IPS DF 4.7 (cell line): Measurements from ENCODE around the gene PTPRG.

Source experiments
- DNase-seq: peaks from one replicate; pipeline ENCODE4 v3.0.0-alpha.2; 2013; ENCODE audit warnings: low spot score; ENCODE audit errors: extremely low read depth

Gene PTPRG

DNA sequence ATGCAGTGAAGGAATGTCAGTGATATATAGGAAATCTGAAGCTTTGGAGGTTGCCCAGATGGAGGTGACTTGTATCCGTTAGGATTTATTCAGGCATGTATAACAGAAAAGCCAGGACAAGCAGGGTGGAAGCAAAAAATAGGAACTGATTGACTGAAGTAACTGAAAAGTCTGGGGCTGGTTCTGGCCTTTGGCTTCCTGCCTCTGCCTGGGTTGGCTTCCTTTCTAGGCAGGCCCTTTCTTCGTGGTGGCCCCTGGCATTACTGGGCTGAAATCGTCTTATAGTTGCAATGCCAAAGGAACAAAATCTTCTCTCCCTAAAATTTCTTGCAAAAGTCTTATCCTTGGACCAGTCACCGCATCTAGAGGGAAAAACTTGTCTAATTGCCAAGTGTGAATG lies 386.1 kb downstream of the PTPRG start:
- no peak for DNase-seq

DNA sequence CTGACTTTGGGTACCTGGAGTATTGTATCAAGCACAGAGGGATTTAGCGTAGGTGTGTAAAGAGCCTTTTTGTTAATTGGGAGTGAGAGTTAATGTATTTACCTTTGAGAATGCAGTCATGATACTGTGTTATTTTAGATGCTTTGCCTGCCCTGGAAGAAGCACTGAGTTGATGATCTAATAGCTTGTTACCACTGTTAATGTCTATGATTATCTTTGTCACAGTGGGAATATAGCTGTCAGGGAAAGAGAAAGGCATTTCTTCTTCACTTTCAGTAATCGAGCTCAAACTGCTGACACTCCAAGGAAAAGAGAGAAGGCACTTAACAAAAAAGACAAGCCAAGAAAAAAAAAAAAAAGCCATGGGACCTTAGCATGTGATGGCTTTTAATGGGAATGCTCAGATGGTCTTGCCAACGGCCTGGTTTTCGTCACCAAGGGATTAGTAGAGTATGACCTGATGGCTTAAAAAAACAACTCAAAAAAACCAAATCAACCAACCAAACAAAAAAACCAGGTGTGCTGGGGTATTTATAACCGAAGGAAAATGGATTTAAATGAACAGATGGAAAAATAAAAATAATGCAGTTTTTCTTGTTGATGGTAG lies 387.4 kb downstream of the PTPRG start:
- no peak for DNase-seq

DNA sequence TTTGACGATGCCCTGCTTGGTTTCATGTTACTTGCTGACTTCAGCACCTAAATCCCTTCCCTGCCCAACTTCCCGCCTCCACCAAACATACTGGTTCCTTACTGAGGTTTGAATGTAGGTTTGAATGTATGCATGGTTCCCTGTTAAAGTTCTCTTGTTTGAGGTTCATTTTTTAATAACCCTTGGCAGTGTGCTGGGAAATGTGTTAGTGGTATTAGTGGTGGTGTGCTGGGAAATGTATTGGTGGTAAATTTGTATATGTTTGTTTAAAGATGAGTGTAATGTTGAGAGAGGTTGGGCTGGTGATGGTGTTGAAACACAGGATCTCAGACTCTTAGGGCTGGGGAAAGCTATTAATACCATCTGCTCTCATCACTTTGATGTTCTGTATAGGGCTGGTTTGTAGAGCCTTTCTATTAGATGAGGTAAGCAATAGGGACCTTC lies 392.7 kb downstream of the PTPRG start:
- no peak for DNase-seq

DNA sequence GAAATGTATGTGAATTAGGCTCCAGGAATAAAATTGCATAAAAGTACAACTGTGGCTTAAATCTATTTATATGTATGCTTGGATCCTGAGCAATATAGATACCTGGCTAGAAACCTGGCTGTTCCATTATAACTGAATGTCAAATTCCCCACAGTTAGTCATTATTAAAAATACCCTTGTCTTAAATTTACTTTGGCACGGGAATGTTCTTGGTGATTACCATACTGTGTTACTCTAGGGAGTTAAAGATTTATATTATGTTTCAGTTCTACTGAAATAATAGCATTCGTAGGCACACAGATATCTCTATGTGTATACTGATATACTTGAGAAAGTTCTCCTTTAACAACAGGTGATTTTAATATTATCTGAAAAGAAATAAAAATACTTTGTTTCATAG lies 394.1 kb downstream of the PTPRG start:
- DNase-seq: no peak

DNA sequence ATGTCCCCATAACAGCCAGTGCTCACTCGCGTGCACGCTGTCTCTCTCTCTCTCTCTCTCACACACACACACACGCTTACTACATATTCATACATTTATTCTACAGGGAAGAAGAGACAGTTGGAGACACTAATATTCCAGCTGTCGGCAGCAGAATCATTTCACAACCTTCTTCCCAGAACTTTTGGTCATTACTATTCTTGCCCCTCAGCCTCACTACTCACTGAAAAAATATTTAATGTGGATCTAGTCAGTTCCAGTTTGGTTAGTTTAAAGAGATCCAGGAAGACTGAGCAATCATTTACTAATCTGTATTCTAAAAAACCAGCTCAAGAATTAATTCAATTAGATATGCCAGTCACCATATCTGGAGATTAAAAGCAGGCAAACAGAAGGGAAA lies 394.9 kb downstream of the PTPRG start:
- no peak for DNase-seq

DNA sequence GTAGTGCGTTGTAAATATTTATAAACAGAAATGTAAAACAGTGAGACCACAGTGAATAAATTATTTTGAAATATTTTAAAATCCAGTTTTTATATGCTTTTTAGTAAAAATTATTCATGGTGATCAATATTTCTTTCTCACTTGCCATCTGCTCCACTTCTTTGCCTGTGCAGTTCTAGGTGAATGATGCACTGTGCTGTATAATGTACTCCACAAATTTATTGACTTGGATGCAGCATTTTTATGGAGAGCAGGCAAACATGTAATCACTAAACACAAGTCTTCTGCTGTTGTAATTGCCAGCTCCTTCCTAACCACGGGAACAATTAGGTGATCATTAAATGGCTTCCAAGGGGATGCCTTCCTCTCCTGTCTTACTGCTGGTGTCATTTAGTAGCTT lies 395.9 kb downstream of the PTPRG start:
- no peak for DNase-seq

DNA sequence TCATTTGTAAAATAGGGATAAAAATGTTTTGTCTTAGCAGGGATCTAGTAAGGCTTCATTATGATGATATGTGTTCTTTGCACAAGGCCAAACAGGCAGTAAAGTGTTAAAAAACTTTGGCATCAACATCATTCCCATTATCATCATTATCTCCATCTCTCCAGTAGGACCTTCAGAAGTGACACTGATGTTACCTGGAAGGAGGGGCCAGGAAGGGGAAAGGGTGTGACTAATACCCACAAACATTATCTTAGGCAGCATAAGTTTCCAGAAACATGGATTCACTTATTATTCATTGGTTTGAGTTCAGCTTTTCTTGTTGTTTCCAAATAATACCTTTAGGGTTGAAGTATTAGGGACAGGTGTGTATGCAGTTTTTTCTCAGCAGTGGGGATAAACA lies 399.6 kb downstream of the PTPRG start:
- no peak for DNase-seq

DNA sequence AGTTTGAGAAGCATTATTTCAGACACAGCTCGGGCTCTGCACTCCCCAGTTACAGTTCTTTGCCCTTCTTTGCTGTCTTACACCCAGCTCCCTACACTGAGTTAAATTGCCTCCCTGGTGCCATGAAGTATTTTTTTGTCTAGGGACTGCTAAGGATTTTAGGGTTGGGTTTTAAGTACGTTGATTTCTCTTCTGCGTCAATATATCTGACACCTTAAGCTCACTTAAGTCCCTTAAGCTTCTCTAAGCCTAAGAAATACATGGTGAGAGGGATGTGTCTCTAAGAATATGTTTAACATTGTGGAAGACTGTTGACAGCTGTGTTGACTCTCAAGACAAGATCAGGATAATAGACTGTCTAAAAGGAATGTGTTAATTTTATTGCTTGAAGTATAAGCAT lies 400.5 kb downstream of the PTPRG start:
- no peak for DNase-seq

DNA sequence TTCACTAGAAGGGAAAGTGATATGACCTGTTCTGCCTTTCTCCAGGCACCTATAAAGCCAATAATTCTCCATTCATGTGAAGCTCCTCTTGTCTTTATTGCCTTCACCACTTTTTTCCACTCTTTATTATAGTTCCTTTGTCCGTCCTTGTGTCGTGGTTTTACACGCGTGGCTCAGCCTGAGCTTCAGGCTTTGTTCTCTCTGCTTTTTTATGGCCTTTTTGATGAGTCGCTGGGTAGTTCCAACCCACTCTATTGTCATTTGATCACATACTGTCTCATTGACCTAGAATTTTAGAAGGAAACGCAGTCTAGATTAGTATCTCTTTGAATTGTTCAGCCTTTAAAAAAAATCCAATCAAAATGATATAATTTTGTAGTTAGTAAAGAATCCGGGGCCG lies 403.2 kb downstream of the PTPRG start:
- DNase-seq: no peak

DNA sequence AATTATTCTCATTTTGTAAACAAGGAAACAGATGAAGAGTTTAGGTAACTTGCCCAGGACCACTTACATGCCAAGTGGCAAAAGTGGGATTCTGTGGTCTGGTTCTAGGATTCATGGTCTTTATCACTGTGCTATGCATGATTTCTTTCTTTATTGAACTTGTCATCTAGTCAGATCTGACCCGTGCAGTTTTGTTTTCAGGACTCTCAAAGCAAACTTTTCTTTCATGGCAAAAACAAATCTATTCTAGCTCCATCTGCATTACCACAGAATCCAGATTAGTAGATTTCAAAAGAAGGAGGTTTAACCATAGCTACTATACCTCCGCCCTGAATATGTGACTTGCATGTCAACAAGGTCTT lies 404.4 kb downstream of the PTPRG start:
- DNase-seq: no peak

DNA sequence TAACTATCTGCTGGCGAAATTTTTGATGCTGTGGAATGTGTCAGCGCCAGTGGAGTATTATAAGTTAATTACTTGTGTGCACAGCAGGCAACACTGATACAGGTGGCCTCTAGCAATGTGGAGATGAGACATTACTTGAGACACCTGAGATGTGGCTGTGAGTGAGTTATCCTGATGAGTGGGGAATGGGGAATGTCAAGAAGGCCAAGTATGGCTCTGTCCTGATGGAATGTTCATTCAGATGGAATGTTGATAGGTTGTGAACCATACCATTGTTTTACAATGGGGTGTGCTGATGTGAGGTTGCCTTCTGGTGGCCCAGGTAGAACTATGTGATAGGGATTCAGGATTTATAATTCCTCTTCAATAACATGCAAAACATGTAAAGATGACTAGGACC lies 404.8 kb downstream of the PTPRG start:
- DNase-seq: no peak

DNA sequence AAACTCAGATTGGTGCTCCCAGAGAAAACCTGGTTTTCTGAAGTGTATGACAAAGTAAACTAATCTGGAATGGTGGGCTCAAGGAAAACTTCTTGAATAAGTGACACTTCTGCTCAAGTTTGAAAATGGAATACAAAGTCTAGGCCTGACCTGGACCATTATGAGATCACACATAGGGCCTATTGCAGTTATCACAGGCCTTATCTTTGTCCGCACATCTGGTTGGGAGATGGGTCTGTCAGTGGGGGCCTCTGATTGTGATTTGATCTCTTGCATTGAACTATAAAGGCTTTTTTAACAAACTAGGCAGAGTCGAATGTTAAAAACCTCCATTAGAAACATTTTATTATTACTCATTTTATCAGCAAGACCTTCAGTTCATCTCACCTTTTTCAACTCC lies 405.6 kb downstream of the PTPRG start:
- DNase-seq: no peak

DNA sequence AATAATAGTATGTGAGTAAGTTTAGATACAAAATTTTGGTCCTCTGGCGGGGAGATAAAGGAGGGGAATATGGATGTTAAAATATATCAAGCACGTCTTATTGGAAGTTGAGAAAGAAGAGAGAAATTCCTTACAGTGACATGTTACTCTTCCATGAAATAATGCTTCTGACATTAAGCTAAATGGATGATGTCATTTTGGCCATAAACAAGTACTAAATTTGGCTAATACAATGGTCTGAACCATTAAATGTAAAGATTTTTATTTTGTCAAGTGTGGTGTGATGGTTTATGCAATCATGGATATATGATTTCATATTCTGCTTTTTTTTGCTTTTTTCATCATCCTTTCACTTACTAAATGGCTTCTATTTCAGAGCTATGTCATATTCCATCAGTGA lies 406.6 kb downstream of the PTPRG start:
- DNase-seq: no peak

DNA sequence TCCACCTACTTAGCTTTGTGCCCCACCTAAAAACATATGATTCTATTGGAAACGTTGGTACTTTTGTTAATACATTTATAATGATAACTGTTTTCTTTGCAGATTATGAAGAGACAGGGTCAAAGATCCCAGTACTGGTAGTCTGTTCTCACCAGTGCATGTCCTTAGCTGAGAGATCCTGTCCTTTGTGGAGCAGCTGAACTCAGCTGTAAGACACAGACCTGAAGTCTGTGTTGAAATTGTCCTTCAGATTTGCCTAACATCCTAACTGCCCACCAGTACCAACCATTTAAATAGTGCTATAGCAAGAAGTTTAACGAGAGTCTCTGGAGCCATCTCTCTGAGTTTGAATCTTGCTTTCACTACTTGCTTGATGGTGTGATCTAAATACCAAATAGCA lies 413.3 kb downstream of the PTPRG start:
- DNase-seq: no peak

DNA sequence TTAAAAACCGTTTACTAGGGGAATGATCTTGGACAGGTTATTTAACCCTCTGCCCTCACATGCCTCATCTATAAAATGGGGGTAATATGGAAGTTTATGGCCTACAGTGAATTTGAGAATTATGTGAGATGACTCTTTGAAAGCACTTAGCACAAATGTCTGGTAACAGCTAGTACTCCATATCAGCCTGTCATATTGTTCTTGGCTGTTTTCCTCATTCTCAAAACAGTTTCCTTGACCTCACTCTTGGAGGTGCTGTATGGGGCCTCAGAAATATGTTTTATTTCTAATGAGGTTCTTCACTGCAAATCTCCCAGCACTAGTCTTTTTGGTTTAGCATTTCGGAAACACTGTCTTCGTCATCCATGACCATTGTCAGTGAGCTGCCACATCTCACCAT lies 413.8 kb downstream of the PTPRG start:
- no peak for DNase-seq

DNA sequence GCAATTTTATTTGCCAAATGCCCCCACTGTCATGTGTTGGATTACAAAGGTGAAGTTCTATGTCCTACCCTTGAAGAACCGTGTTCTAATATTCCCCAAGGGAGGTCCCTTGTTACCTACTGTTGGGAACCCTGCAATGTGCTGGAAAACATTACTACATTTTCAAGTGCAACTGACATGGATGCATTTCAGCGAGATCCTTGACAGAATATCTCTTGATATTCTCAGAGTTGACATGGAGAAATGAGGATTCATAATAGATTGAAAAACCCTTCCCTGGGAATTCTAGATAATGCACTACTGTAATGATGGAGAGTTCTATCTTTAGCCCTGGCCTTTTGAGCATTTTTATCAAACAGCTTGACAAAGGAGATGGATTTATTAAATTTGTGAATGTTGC lies 414.6 kb downstream of the PTPRG start:
- no peak for DNase-seq

DNA sequence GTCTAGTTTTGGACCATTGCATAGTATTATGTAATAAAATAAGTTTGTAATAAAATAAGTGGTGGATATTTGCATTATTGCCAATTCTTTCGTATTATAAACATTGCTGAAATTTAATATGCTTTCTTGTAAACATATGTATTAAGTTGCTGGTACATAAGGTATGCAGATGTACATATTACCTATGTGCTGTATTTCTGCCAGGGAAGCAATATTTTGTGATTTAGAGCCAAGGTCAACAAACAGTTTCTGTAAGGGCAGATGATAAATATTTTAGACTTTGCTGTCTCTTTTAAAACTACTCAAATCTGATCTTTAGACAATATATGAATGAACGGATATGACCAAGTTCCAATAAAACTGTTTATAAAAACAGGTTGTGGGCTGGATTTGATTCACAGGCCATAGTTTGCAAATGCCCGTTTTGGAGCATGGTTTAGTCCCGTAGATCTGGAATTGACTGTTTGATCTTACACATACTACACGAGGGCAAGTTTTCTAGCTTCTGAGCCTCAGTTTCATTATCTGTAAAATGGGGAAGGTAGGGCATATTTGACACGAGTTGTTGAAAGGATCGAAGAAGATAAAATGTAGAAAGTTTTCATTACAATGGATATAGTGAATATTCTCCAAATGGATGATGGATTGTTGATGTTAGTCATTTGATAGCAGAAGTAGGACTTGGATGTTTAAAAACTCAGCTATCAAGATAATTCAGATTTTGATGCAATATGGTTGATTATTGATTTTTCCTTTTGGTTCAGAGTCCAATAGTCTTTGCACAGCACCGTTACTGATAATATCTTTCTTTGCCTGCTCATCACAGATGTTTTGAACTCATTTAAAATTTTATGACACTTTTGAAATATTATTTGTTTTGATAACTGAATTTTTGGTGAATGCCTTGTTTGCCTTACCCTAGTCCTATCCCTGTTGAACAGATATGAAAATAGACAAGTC lies 417.4 kb downstream of the PTPRG start:
- no peak for DNase-seq

DNA sequence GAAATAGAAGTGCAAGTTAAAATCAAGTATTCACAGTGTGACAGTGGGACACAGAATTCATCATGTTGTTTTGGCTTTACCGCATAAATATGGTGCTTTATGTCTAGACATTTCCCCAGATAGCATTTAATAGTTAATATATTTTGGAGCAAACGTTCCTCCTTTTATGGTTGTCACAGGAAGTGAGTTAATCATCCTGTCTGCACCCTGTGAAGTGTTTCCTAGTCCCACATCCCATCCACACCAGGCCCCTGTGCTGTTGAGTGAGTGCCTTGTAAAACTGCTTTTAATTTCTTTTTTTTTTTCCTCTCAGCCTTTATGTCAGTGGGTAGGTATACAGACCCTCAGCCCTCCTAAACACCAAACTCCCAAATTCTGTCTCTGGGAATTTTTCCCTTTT lies 418.3 kb downstream of the PTPRG start:
- DNase-seq: no peak

DNA sequence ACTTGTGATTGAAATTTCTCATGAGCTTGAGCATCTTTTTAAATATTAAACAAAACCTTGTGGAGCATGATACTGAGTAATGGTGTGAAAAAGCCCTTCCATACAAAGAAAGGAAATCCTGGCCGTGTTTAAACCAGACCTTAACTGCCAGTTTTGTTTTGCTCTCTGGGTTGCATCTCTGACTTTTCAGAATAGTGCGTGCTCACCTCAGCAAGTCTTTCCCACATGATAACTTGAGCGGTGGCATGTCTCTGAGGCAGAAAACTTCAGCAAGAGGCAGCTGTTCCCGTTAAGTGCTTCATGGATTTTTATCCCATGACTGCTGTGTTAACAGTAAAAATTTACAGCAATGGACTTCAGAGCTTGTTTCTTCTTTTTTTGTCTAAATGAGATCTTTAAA lies 418.7 kb downstream of the PTPRG start:
- no peak for DNase-seq

DNA sequence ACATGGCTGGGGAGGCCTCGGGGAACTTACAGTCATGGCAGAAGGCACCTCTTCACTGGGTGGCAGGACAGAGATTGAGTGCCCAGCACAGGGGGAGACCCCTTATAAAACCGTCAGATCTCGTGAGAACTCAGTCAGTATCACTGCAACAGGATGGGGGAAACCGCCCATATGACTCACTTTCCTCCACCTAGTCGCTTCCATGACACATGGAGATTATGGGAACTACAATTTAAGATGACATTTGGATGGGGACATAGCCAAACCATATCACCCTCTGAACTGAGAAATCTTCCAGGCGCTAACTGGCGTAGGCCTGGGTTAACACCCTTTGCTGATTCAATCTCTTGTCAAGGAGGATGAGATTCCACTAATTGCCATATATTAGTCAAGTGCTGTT lies 419.7 kb downstream of the PTPRG start:
- no peak for DNase-seq

DNA sequence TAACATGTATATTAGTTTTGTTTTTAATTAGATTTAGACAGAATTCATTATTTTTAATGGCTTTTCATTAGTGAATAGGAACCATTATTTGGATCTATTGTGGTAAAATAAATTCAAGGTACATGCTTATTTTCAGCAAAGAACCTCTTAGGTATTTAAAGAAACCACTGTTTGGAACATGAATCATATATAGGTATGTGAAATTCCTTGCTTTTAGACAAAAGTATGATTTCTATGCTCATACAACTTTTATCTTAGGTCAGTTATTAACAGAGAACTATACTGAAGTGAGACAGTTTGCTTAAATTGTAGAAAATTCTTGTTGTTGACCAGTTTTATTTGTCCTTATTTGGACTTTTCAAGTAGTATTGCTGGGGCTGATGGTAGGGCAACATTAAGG lies 422.1 kb downstream of the PTPRG start:
- DNase-seq: no peak

DNA sequence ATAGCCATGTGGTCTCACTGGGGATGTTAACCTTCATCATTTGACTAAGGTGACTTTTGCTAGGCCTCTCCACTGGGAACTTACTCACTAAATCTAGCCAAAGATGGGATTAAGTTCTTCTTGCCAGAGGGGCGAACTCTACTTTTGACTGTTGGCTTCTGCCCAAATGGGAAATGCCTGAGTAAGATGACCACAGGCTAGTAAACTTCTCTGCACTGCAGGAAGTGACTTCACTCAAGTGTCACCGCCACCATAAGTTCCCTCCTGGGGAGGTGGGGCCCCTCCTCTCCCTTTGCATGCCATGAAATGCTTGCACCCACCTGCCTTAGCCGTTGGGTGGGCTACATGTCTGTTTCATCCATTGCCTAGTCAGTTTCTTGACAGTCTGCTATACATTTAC lies 423.6 kb downstream of the PTPRG start:
- DNase-seq: no peak

DNA sequence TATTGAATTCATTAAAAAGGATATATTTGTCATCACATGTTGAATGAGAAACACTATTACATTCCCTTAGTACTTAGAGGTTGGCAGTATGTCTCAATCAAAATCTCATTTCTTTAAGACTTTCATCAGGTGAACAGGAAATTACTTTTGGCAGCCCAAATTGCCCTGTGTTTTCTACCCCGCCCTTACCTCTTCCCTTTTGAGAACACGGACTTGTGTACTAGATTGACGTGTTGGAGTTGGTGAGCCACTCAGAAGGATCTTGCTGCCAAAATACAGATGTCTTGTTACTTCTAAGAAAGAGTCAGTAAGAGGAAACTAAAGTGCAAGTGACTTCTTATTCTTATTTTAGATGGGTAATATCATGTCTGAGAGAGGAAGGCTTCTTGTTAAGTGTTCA lies 425.1 kb downstream of the PTPRG start:
- no peak for DNase-seq
